Activated CD4-positive, alpha-beta T cell treated with anti-CD3 and anti-CD28 coated beads for 1 hour (primary cell): ENCODE data around the gene TXN2.
"Not testable (repeated sequence)": the region's sequence is repeated elsewhere in the genome, so short reads cannot be mapped to it uniquely, and the experiment has no call there.

Experiments used
- DNase-seq: peaks from one replicate; pipeline ENCODE4 v3.0.0-alpha.2; 2020

Gene TXN2

GRCh38 chr22:36425977-36426523, 55.4 kb downstream of the TXN2 start:
- no peak for DNase-seq

DNA sequence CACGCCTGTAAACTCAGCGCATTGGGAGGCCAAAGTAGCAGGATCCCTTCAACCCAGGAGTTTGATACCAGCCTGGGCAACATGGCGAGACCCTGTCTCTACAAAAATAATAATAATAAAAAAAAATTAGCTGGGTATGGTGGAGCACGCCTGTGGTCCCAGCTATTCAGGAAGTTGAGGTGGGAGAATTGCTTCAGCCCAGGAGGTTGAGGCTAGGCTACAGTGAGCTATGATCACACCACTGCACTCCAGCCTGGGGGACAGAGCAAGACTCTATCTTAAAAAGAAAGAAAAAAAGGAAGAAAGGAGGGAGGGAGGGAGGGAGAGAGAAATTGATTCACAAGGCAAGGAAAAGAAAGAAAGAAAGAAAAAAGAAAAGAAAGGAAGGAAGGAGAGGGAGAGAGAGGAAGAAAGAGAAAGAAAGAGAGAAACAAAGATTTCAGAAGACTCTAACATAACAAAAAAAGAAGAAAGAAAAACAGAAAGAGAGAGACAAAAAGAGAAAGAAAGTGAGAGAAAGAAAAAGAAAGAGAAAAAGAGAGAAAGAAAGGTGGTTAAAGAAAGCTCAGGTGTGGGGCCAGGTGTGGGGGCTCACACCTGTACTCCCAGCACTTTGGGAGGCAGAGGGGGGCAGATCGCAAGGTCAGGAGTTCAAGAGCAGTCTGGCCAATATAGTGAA, 56.4 kb downstream of the TXN2 start:
- no peak for DNase-seq

GRCh38 chr22:36424466-36424865, 57.0 kb downstream of the TXN2 start:
- not testable (repeated sequence) for DNase-seq

DNA sequence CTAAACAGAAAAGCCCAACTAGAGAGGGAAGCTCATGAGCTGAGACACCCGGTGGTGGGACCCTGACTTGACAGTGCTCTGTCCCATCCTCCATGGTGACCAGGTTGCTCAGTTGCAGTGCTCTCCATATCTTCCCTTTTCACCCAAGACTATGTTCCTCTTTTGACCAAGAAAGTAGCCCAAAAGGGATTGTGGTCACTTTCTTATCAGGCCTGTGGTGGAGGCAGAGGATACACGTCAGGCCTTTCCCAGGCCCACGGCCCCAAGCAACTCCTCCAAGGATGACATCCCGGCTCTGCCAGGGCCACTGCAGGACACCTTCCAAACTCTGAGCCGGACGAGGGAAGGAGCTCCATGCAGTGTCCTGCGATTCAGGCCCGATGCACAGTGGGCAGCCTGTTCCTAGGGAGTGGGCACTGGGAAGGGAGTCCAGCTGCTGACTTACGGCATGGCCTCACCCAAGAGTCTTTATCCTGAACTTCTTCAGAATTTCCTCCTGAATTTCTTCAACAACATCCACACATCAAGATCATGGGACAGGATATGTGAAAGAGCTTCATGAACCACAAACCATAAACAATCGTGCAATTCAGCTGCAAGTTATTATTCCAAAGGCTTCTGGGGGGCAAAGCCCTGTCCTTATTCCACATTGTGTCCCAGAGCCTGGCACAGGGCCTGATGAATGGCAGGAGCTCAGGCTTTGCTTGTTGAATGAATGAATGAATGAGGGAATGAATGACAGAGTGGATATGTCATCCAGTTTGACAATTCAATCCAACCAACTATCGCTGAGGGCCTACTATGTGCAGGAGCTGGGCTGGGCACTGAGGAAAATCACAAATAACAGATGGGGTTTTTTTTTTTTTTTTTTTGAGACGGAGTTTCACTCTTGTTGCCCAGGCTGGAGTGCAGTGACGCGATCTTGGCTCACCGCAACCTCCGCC, 57.7 kb downstream of the TXN2 start:
- no peak for DNase-seq

DNA sequence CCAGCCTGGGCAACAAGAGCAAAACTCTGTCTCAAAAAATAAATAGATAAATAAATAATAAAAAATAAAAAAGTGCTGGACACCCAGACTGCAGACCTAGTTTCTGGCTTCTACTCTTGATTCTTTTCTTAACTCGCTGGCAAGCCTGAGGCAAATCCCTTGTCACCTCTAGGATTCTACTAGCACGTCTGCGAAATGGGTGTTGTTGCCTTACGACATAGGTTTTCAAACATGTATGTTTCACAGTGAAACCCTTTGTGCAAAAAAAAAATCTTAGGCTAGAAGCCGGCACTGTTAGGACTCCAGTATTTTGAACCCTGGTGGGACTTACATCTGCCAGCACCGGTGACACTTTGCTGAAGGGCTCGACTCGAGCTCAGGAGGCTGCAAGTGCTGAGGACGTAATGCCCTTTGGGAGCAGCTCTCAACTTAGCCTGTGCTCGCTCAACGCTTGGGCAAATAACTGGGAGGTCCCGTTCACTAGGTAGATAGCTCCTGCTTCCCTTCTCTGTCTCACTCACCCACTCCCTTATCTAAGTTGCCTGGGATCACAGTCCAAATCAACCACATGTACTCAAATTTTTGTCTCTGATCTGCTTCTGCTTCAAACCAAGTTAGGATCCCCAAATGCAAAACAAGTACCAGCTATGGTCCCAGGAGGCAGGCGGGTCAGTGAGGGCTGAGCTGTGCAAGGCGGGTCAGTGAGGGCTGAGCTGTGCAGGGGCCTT, 59.0 kb downstream of the TXN2 start:
- no peak for DNase-seq

- DNase-seq, result no peak
These were observed 61.2 kb downstream of the TXN2 start for GRCh38 chr22:36419912-36420882.

GRCh38 chr22:36419177-36419911, 62.1 kb downstream of the TXN2 start:
- no peak for DNase-seq

DNA sequence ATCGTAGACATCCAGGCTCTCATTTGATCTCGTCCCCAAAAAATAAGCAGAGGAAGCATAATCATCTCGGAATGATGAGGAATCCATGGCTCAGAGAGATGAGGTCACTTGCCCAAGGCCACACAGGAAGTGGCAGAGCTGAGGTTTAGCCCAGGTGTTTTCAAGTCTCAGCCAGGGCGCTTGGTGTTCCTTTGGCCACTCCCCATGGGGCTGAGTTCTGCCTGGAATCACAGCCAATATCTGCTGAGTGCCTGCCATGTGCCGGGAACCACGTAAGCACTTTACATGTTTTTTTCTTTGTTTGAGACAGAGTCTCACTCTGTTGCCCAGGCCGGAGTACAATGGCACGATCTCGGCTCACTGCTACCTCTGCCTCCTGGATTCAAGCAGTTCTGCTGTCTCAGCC, 64.2 kb downstream of the TXN2 start:
- DNase-seq, result no peak
